Measurements from ENCODE around the gene NARS2. TPM values are rescaled to one million over a fixed set of nuclear protein-coding genes. Genes with fewer than 3 reads are reported as not detected.

The NARS2 gene
- total and polyA plus RNA-seq, 2 donors (not counting 1 experiment from before 2014, with no cell fraction given), result 9.7 to 14.6 TPM

GRCh38 chr11:78460471-78460870 is 114.2 kb downstream of the NARS2 start:
- TF ChIP-seq EZH2 (IDR thresholded peaks at IDR 0.05; ENCODE audit: borderline replicate concordance, insufficient read depth, low read depth, low read length, poor library complexity, severe bottlenecking), result no peak
- TF ChIP-seq, protein P1, sequence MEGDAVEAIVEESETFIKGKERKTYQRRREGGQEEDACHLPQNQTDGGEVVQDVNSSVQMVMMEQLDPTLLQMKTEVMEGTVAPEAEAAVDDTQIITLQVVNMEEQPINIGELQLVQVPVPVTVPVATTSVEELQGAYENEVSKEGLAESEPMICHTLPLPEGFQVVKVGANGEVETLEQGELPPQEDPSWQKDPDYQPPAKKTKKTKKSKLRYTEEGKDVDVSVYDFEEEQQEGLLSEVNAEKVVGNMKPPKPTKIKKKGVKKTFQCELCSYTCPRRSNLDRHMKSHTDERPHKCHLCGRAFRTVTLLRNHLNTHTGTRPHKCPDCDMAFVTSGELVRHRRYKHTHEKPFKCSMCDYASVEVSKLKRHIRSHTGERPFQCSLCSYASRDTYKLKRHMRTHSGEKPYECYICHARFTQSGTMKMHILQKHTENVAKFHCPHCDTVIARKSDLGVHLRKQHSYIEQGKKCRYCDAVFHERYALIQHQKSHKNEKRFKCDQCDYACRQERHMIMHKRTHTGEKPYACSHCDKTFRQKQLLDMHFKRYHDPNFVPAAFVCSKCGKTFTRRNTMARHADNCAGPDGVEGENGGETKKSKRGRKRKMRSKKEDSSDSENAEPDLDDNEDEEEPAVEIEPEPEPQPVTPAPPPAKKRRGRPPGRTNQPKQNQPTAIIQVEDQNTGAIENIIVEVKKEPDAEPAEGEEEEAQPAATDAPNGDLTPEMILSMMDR (IDR thresholded peaks at IDR 0.05), result no peak
- no peak overlapping the region for H2AFZ ChIP-seq (ENCODE audit: insufficient read depth, low read depth, low read length, poor library complexity, severe bottlenecking)
- no peak overlapping the region for H3K27ac ChIP-seq (ENCODE audit: low read length in 2 of 2)
- intact Hi-C loops (cut with micrococcal nuclease), result no loop called here
- ATAC-seq (ENCODE audit: low read depth), result no peak
- no peaks in the 10 kb centered on the region for H3K27me3 ChIP-seq (replicated peaks in 1 of 4; ENCODE audit: control extremely low read depth in 1 of 4, control insufficient read depth in 3 of 4, insufficient read depth in 4 of 4, low read length in 3 of 4)
- H4K20me1 ChIP-seq (ENCODE audit: control insufficient read depth, insufficient read depth, low read length, poor library complexity, severe bottlenecking), result no peaks in the 10 kb centered on the region
- H3K9ac ChIP-seq (ENCODE audit: low read length), result no peak overlapping the region
- no peak overlapping the region for H3K4me2 ChIP-seq (replicated peaks; ENCODE audit: low read depth, low read length, poor library complexity, severe bottlenecking)
- Mint-ChIP-seq H3K27me3 (no peaks in the 10 kb centered on the region), H3K4me3 (no peak overlapping the region), H3K9me3 (ENCODE audit: insufficient read depth) (no peaks in the 10 kb centered on the region), H3K4me1 (peaks cover 26% of the 10 kb centered on the region), H3K27ac (no peak overlapping the region)
- H3K79me2 ChIP-seq (ENCODE audit: control insufficient read depth, insufficient read depth, low read length), result peaks cover 3% of the 10 kb centered on the region
- H3K36me3 ChIP-seq (replicated peaks in 1 of 2; ENCODE audit: control extremely low read depth in 1 of 2, control insufficient read depth in 1 of 2, extremely low read depth in 1 of 2, insufficient read depth in 2 of 2, low read length in 1 of 2), result peaks cover 3 to 5% of the 10 kb centered on the region in 2 experiments
- no peak for DNase-seq
- ChIA-PET CTCF (no interaction called here), POLR2A (no interaction called here)
- peaks cover 0 to 12% (median 2%) of the 10 kb centered on the region in 3 donors for H3K9me3 ChIP-seq (ENCODE audit: control extremely low read depth in 1 of 3, control insufficient read depth in 2 of 3, insufficient read depth in 1 of 3, low read length in 2 of 3)
- H3K4me1 ChIP-seq (ENCODE audit: control insufficient read depth in 2 of 2, insufficient read depth in 2 of 2, low read length in 2 of 2), result peaks cover 8 to 11% of the 10 kb centered on the region in 2 donors
- WGBS (ENCODE audit: insufficient coverage), result 80% methylated on average over 1 of the region's 1 CpG
- H3K4me3 ChIP-seq (ENCODE audit: control extremely low read depth in 1 of 5, extremely low read depth in 1 of 5, insufficient read depth in 1 of 5, low read depth in 2 of 5, low read length in 4 of 5), result no peak overlapping the region

DNA sequence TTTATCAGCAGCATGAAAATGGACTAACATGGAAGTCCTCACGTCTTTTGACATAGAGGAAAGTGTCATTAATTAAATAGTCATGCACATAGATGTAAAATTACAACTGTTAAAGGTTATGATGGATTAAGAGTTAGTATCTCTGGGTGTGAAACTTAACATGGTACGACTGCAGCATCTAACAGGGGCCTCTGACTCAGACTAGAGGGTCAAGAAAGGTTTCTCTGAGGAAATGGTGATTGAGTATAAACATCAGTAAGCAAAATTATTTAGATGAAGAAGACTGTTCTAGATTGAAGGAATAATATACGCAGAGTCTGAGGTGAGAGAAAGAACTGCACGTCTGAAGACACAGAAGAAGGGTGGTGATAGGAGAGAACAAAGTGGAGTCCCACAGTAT is 114.9 kb downstream of the NARS2 start:
- H3K27ac Mint-ChIP-seq, result peak overlapping the region; percentile 8
- CTCF ChIA-PET, result no interaction called here
- WGBS (ENCODE audit: insufficient coverage), result 100% methylated on average over 1 of the region's 4 CpGs

More for the DNA sequence above, 114.9 kb downstream of the NARS2 start:
- no peak for TF ChIP-seq EZH2 (IDR thresholded peaks at IDR 0.05; ENCODE audit: borderline replicate concordance, insufficient read depth, low read depth, low read length, poor library complexity, severe bottlenecking)
- TF ChIP-seq, protein P1 (IDR thresholded peaks at IDR 0.05), result no peak
- Histone ChIP-seq H3K4me2 (replicated peaks; ENCODE audit: low read depth, low read length, poor library complexity, severe bottlenecking) (no peak overlapping the region), H3K9ac (ENCODE audit: low read length) (no peak overlapping the region), H2AFZ (ENCODE audit: insufficient read depth, low read depth, low read length, poor library complexity, severe bottlenecking) (no peak overlapping the region), H3K9me3 (ENCODE audit: control extremely low read depth in 1 of 3, control insufficient read depth in 2 of 3, insufficient read depth in 1 of 3, low read length in 2 of 3) (peaks cover 0 to 8% (median 2%) of the 10 kb centered on the region in 3 donors), H3K4me1 (ENCODE audit: control insufficient read depth in 2 of 2, insufficient read depth in 2 of 2, low read length in 2 of 2) (peaks cover under 1 to 4% of the 10 kb centered on the region in 2 donors), H3K4me3 (ENCODE audit: control extremely low read depth in 1 of 5, extremely low read depth in 1 of 5, insufficient read depth in 1 of 5, low read depth in 2 of 5, low read length in 4 of 5) (no peak overlapping the region), H3K36me3 (replicated peaks in 1 of 2; ENCODE audit: control extremely low read depth in 1 of 2, control insufficient read depth in 1 of 2, extremely low read depth in 1 of 2, insufficient read depth in 2 of 2, low read length in 1 of 2) (peaks cover 3 to 5% of the 10 kb centered on the region in 2 experiments), H3K27me3 (replicated peaks in 1 of 4; ENCODE audit: control extremely low read depth in 1 of 4, control insufficient read depth in 3 of 4, insufficient read depth in 4 of 4, low read length in 3 of 4) (no peaks in the 10 kb centered on the region), H4K20me1 (ENCODE audit: control insufficient read depth, insufficient read depth, low read length, poor library complexity, severe bottlenecking) (no peaks in the 10 kb centered on the region), H3K27ac (ENCODE audit: low read length in 2 of 2) (no peak overlapping the region), H3K79me2 (ENCODE audit: control insufficient read depth, insufficient read depth, low read length) (peaks cover 3% of the 10 kb centered on the region)
- POLR2A ChIA-PET, result interaction anchor here (0.7 kb wide), 1 partner anchor 28 kb away, joined by 3 read pairs; no protein-coding TSS in a partner anchor
- intact Hi-C loops (cut with micrococcal nuclease), result no loop called here
- Mint-ChIP-seq H3K4me1 (peaks cover 19% of the 10 kb centered on the region), H3K9me3 (ENCODE audit: insufficient read depth) (no peaks in the 10 kb centered on the region), H3K4me3 (no peak overlapping the region), H3K27me3 (no peaks in the 10 kb centered on the region)
- ATAC-seq (ENCODE audit: low read depth) (no peak), DNase-seq (no peak)

All from B cell (primary cell).